ENCODE data around the gene SCN7A. TPM values are rescaled to one million over a fixed set of nuclear protein-coding genes. Genes with fewer than 3 reads are reported as not detected.

Gene SCN7A
- total and polyA plus RNA-seq, 4 donors, result 0.05 to 7.9 (median 1.1) TPM

DNA sequence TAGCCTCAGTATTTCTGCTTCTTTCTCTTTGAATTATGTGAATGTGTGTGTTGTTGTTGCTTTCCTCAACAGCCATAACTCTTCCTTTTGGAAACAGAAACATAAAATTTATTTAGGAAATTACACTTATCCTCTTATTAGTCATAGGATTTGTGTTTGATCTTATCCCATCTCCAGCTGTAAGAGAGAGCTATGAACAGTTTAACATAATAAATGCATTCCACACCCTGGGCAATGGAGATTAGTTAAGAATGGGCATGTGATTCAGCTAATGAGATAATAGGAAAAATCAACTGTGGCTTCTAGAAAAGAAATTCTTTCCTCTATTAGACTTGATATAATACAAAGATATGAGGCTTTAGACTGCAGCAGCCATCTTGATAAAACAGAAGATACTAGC is 55.0 kb downstream of the SCN7A start:
- no peak overlapping the region for H3K9ac ChIP-seq (ENCODE audit: low read depth in 1 of 2, low read length in 2 of 2)
- H3K27ac ChIP-seq (ENCODE audit: low read depth in 1 of 2, low read length in 2 of 2), result no peak overlapping the region
- no peaks in the 10 kb centered on the region for H3K27me3 ChIP-seq (ENCODE audit: control insufficient read depth in 4 of 4, insufficient read depth in 4 of 4, low read length in 3 of 4)
- TF ChIP-seq RXRA (IDR thresholded peaks at IDR 0.05) (no peak), YY1 (IDR thresholded peaks at IDR 0.05) (no peak), RAD21 (IDR thresholded peaks at IDR 0.05) (no peak), HNF4G (IDR thresholded peaks at IDR 0.05) (no peak), HNF4A (conservative IDR thresholded peaks at IDR 0.05) (no peak), ATF3 (IDR thresholded peaks at IDR 0.05) (no peak), JUND (IDR thresholded peaks at IDR 0.05) (no peak), TAF1 (conservative IDR thresholded peaks at IDR 0.05) (no peak), REST (IDR thresholded peaks at IDR 0.05) (no peak), ZBTB33 (IDR thresholded peaks at IDR 0.05) (no peak), SP1 (IDR thresholded peaks at IDR 0.05) (no peak), FOXA2 (IDR thresholded peaks at IDR 0.05) (no peak)
- TF ChIP-seq, protein P1, sequence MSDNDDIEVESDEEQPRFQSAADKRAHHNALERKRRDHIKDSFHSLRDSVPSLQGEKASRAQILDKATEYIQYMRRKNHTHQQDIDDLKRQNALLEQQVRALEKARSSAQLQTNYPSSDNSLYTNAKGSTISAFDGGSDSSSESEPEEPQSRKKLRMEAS (IDR thresholded peaks at IDR 0.05), result no peak
- TF ChIP-seq, protein P2, sequence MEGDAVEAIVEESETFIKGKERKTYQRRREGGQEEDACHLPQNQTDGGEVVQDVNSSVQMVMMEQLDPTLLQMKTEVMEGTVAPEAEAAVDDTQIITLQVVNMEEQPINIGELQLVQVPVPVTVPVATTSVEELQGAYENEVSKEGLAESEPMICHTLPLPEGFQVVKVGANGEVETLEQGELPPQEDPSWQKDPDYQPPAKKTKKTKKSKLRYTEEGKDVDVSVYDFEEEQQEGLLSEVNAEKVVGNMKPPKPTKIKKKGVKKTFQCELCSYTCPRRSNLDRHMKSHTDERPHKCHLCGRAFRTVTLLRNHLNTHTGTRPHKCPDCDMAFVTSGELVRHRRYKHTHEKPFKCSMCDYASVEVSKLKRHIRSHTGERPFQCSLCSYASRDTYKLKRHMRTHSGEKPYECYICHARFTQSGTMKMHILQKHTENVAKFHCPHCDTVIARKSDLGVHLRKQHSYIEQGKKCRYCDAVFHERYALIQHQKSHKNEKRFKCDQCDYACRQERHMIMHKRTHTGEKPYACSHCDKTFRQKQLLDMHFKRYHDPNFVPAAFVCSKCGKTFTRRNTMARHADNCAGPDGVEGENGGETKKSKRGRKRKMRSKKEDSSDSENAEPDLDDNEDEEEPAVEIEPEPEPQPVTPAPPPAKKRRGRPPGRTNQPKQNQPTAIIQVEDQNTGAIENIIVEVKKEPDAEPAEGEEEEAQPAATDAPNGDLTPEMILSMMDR (IDR thresholded peaks at IDR 0.05; ENCODE audit: low read depth, low read length, missing input control), result no peak
- no peak overlapping the region for H3K4me3 ChIP-seq (ENCODE audit: low read depth in 1 of 3, low read length in 3 of 3)
- H3K36me3 ChIP-seq (ENCODE audit: control insufficient read depth in 4 of 4, insufficient read depth in 3 of 4, low read depth in 1 of 4, low read length in 3 of 4), result no peaks in the 10 kb centered on the region
- H3K9me3 ChIP-seq (ENCODE audit: control insufficient read depth in 4 of 4, low read length in 3 of 4), result no peaks in the 10 kb centered on the region
- DNase-seq (ENCODE audit: low spot score), result no peak
- no peaks in the 10 kb centered on the region for H3K4me1 ChIP-seq (ENCODE audit: control insufficient read depth in 4 of 4, insufficient read depth in 4 of 4, low read length in 3 of 4)

DNA sequence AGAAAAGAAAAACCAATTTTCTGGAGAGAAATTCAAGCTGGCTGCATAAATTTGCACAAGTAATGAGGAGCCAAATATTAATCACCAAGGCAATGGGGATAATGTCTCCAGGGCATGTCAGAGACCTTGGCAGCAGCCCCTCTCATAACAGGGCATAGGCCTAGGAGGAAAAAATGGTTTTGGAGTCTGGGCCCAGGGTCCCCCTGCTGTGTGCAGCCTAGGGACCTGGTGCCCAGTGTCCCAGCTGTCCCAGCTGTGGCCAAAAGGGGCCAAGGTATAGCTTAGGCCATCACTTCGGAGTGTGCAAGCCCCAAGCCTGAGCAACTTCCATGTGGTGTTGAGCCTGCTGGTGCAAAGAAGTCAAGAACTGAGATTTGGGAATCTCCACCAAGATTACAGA is 57.1 kb downstream of the SCN7A start:
- Histone ChIP-seq H3K36me3 (ENCODE audit: control insufficient read depth in 4 of 4, insufficient read depth in 3 of 4, low read depth in 1 of 4, low read length in 3 of 4) (no peaks in the 10 kb centered on the region), H3K4me3 (ENCODE audit: low read depth in 1 of 3, low read length in 3 of 3) (no peak overlapping the region), H3K9me3 (ENCODE audit: control insufficient read depth in 4 of 4, low read length in 3 of 4) (no peaks in the 10 kb centered on the region), H3K9ac (ENCODE audit: low read depth in 1 of 2, low read length in 2 of 2) (no peak overlapping the region), H3K27me3 (ENCODE audit: control insufficient read depth in 4 of 4, insufficient read depth in 4 of 4, low read length in 3 of 4) (no peaks in the 10 kb centered on the region), H3K27ac (ENCODE audit: low read depth in 1 of 2, low read length in 2 of 2) (no peak overlapping the region), H3K4me1 (ENCODE audit: control insufficient read depth in 4 of 4, insufficient read depth in 4 of 4, low read length in 3 of 4) (no peaks in the 10 kb centered on the region)
- 76% methylated on average over 1 of the region's 1 CpG for WGBS
- no peak for DNase-seq (ENCODE audit: low spot score)
- TF ChIP-seq, protein P2 (IDR thresholded peaks at IDR 0.05; ENCODE audit: low read depth, low read length, missing input control), result no peak
- TF ChIP-seq, protein P1 (IDR thresholded peaks at IDR 0.05), result no peak
- no peak for TF ChIP-seq TAF1 (conservative IDR thresholded peaks at IDR 0.05)
- no peak for TF ChIP-seq ZBTB33 (IDR thresholded peaks at IDR 0.05)
